ENCODE results near the gene TIMM29. TPM values are rescaled to one million over a fixed set of nuclear protein-coding genes. Genes with fewer than 3 reads are reported as not detected.

The TIMM29 gene
- polyA plus RNA-seq, 1 donor from 2014 or later: 39.4 TPM

GRCh38 chr19:10891405-10892086 is 37.1 kb upstream of the TIMM29 start:
- TF ChIP-seq EZH2 (IDR thresholded peaks at IDR 0.05; ENCODE audit: borderline replicate concordance, insufficient read depth, low read length, poor library complexity, severe bottlenecking) (no peak), EP300 (conservative IDR thresholded peaks at IDR 0.05; ENCODE audit: poor library complexity, severe bottlenecking) (no peak), RAD21 (conservative IDR thresholded peaks at IDR 0.05) (no peak), TAF1 (IDR thresholded peaks at IDR 0.05; ENCODE audit: low read depth) (no peak), POLR2AphosphoS5 (IDR thresholded peaks at IDR 0.05) (peak; percentile 8)
- TF ChIP-seq, protein P1, sequence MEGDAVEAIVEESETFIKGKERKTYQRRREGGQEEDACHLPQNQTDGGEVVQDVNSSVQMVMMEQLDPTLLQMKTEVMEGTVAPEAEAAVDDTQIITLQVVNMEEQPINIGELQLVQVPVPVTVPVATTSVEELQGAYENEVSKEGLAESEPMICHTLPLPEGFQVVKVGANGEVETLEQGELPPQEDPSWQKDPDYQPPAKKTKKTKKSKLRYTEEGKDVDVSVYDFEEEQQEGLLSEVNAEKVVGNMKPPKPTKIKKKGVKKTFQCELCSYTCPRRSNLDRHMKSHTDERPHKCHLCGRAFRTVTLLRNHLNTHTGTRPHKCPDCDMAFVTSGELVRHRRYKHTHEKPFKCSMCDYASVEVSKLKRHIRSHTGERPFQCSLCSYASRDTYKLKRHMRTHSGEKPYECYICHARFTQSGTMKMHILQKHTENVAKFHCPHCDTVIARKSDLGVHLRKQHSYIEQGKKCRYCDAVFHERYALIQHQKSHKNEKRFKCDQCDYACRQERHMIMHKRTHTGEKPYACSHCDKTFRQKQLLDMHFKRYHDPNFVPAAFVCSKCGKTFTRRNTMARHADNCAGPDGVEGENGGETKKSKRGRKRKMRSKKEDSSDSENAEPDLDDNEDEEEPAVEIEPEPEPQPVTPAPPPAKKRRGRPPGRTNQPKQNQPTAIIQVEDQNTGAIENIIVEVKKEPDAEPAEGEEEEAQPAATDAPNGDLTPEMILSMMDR (IDR thresholded peaks at IDR 0.05; ENCODE audit: poor library complexity, severe bottlenecking): no peak
- peak overlapping the region; percentile 32 for H3K4me3 ChIP-seq (ENCODE audit: low read length)
- H3K4me2 ChIP-seq (ENCODE audit: low read length): no peak overlapping the region
- H2AFZ ChIP-seq (ENCODE audit: low read depth, low read length): no peak overlapping the region
- no peaks in the 10 kb centered on the region for H4K20me1 ChIP-seq (ENCODE audit: insufficient read depth)
- no peaks in the 10 kb centered on the region for H3K36me3 ChIP-seq (ENCODE audit: insufficient read depth, low read length)
- H3K27me3 ChIP-seq (ENCODE audit: insufficient read depth, low read depth, low read length): no peaks in the 10 kb centered on the region
- H3K79me2 ChIP-seq (replicated peaks; ENCODE audit: insufficient read depth, low read length): peaks cover 36% of the 10 kb centered on the region
- no peaks in the 10 kb centered on the region for H3K9me2 ChIP-seq (ENCODE audit: insufficient read depth, low read length)
- H3K27ac ChIP-seq (ENCODE audit: low read length): peak overlapping the region; percentile 62
- peaks cover 4% of the 10 kb centered on the region for H3F3A ChIP-seq (ENCODE audit: insufficient read depth, low read length, poor library complexity, severe bottlenecking)
- peak overlapping the region; percentile 49 for H3K9ac ChIP-seq (ENCODE audit: low read length)
- no peaks in the 10 kb centered on the region for H3K9me3 ChIP-seq (ENCODE audit: low read length)

- H3K4me3 ChIP-seq (ENCODE audit: low read length): no peak overlapping the region
- no peaks in the 10 kb centered on the region for H4K20me1 ChIP-seq (ENCODE audit: insufficient read depth)
These were observed 36.4 kb upstream of the TIMM29 start for GRCh38 chr19:10892256-10892655.

More at GRCh38 chr19:10892256-10892655, 36.4 kb upstream of the TIMM29 start:
- TF ChIP-seq POLR2AphosphoS5 (IDR thresholded peaks at IDR 0.05) (no peak), MXI1 (conservative IDR thresholded peaks at IDR 0.05; ENCODE audit: poor library complexity, severe bottlenecking) (no peak), SMC3 (conservative IDR thresholded peaks at IDR 0.05; ENCODE audit: poor library complexity) (no peak), TAF1 (IDR thresholded peaks at IDR 0.05; ENCODE audit: low read depth) (no peak), RAD21 (conservative IDR thresholded peaks at IDR 0.05) (no peak), EZH2 (IDR thresholded peaks at IDR 0.05; ENCODE audit: borderline replicate concordance, insufficient read depth, low read length, poor library complexity, severe bottlenecking) (no peak), EP300 (conservative IDR thresholded peaks at IDR 0.05; ENCODE audit: poor library complexity, severe bottlenecking) (no peak), REST (IDR thresholded peaks at IDR 0.05; ENCODE audit: borderline replicate concordance) (no peak)
- TF ChIP-seq, protein P1 (IDR thresholded peaks at IDR 0.05; ENCODE audit: poor library complexity, severe bottlenecking): no peak
- H3K9me3 ChIP-seq (ENCODE audit: low read length): no peaks in the 10 kb centered on the region
- peaks cover 29% of the 10 kb centered on the region for H3K79me2 ChIP-seq (replicated peaks; ENCODE audit: insufficient read depth, low read length)
- no peak overlapping the region for H2AFZ ChIP-seq (ENCODE audit: low read depth, low read length)
- H3K4me2 ChIP-seq (ENCODE audit: low read length): no peak overlapping the region
- peaks cover 4% of the 10 kb centered on the region for H3F3A ChIP-seq (ENCODE audit: insufficient read depth, low read length, poor library complexity, severe bottlenecking)
- H3K27ac ChIP-seq (ENCODE audit: low read length): peak overlapping the region; percentile 62
- no peaks in the 10 kb centered on the region for H3K9me2 ChIP-seq (ENCODE audit: insufficient read depth, low read length)
- H3K27me3 ChIP-seq (ENCODE audit: insufficient read depth, low read depth, low read length): no peaks in the 10 kb centered on the region
- H3K36me3 ChIP-seq (ENCODE audit: insufficient read depth, low read length): no peaks in the 10 kb centered on the region
- peak overlapping the region; percentile 49 for H3K9ac ChIP-seq (ENCODE audit: low read length)

Data from neural cell (in vitro differentiated cells).